Right lobe of liver (tissue), 4 donors: ENCODE measurements around the gene SGCA.

Source experiments
- CTCF ChIP-seq, 4 donors: fragments of 200-600 bp in 3 of 4; fragments of 450-650 bp in 1 of 4; IDR thresholded peaks; one replicate each; pipeline versions ENCODE4 v1.5.1 to v1.8.0; 2016 to 2022; ENCODE audit warnings: antibody characterized with exemption in 4 of 4, mild to moderate bottlenecking in 2 of 4
- POLR2A ChIP-seq: fragments of 450-650 bp; IDR thresholded peaks from one replicate; pipeline ENCODE4 v1.6.1; 2017; ENCODE audit warnings: antibody characterized with exemption, mild to moderate bottlenecking
- donor health status: DM: no; HTN: no; CAD: no.
- donor health status: DM: no; HTN: no; CAD: no.
- donor health status: DM: no; HTN: yes; CAD: no.

- TF ChIP-seq CTCF (IDR thresholded peaks at IDR 0.05) (no peak), POLR2A (no peak)
Observed at GRCh38 chr17:50221864-50222545, 56.2 kb downstream of the SGCA start.
